Fibroblast of pulmonary artery (primary cell): ENCODE measurements around the gene CFL1.
"Not testable (repeated sequence)": the region's sequence is repeated elsewhere in the genome, so short reads cannot be mapped to it uniquely, and the experiment has no call there.

ENCODE experiments used
- DNase-seq: peaks from one replicate; pipeline ENCODE4 v3.0.0-alpha.2; 2010; ENCODE audit warnings: low read depth
- H3K4me3 ChIP-seq: replicated peaks from 2 replicates; pipeline ENCODE4 v1.5.1; 2011; ENCODE audit warnings: low read depth, mild to moderate bottlenecking, control low read depth, low read length, moderate library complexity
- TF ChIP-seq, protein P1 (sequence below): IDR thresholded peaks from 2 replicates; pipeline ENCODE4 v1.5.1; 2011; ENCODE audit warnings: mild to moderate bottlenecking, control low read depth, low read length, inconsistent platforms; ENCODE audit errors: missing control alignments

Gene CFL1

DNA sequence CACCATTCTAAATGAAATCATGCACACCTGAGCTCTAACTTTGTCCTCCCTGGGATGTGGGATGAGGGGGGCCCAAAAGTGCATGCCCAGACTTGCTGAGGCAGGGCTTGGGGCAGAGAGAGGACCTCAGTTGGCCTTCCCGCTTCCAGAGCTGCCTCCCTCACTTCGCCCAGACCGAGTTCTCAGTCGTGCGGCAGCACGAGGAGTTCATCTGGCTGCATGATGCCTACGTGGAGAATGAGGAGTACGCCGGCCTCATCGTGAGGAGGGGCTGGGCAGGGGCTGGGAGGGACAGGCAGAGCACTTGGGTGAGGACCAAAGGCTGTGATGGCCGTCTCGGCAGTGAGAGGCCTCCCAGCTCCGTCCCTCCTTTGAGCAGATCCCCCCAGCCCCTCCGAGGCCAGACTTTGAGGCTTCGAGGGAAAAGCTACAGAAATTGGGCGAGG is 8.2 kb downstream of the CFL1 start:
- H3K4me3 ChIP-seq, result no peak overlapping the region
- DNase-seq, result no peak
- TF ChIP-seq, protein P1, sequence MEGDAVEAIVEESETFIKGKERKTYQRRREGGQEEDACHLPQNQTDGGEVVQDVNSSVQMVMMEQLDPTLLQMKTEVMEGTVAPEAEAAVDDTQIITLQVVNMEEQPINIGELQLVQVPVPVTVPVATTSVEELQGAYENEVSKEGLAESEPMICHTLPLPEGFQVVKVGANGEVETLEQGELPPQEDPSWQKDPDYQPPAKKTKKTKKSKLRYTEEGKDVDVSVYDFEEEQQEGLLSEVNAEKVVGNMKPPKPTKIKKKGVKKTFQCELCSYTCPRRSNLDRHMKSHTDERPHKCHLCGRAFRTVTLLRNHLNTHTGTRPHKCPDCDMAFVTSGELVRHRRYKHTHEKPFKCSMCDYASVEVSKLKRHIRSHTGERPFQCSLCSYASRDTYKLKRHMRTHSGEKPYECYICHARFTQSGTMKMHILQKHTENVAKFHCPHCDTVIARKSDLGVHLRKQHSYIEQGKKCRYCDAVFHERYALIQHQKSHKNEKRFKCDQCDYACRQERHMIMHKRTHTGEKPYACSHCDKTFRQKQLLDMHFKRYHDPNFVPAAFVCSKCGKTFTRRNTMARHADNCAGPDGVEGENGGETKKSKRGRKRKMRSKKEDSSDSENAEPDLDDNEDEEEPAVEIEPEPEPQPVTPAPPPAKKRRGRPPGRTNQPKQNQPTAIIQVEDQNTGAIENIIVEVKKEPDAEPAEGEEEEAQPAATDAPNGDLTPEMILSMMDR, result no peak

DNA sequence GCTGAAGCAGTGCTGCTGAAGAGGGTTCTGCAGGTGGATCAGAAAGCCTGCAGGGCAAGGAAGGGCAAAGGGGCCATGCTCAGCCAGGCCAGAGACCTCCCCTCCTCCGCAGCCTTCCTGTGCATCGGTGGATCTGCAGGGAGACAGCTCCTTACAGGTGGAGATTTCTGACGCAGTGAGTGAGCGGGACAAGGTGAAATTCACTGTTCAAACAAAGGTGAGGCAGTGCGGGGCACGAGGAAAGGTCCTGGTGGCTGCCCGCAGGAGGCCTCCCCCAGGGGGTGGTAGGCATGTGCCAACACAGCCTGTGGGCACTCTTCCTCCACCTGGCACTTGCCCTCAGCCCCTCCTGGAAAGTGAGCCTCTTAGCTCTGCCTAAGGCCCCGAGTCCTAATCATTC is 8.6 kb downstream of the CFL1 start:
- no peak for DNase-seq

DNA sequence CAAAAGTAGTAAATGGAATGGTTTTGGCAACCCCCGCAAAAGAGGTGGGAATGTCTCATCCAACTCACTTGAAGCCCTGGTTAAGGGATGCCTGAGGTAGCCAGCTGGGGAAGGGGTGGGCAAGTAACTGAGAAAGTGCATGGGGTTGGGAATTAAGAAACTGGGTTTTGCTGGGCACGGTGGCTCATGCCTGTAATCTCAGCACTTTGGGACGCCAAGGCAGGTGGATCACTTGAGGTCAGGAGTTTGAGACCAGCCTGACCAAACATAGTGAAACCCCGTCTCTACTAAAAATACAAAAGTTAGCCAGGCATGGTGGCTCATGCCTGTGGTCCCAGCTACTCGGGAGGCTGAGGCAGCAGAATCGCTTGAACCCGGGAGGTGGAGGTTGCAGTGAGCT is 9.3 kb downstream of the CFL1 start:
- DNase-seq, H3K4me3 ChIP-seq: not testable (repeated sequence)

More for the DNA sequence above, 8.6 kb downstream of the CFL1 start:
- TF ChIP-seq, protein P1, result no peak
- no peak overlapping the region for H3K4me3 ChIP-seq

DNA sequence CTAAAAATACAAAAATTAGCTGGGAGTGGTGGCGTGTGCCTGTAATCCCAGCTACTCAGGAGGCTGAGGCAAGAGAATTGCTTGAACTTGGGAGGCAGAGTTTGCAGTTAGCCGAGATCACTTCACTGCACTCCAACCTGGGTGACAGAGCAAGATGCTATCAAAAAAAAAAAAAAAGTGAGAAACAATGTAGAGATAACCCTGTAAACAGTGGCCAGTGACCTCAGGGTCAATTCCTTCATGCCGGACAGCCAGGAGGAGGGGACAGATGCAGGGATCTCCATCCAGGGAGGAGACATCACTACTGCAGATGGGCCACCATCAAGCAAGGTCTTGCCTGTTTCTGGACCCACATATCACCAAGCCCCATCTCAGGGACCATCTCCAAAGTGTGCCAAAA is 10.2 kb downstream of the CFL1 start:
- no peak for DNase-seq
- no peak overlapping the region for H3K4me3 ChIP-seq
- TF ChIP-seq, protein P1, result no peak

DNA sequence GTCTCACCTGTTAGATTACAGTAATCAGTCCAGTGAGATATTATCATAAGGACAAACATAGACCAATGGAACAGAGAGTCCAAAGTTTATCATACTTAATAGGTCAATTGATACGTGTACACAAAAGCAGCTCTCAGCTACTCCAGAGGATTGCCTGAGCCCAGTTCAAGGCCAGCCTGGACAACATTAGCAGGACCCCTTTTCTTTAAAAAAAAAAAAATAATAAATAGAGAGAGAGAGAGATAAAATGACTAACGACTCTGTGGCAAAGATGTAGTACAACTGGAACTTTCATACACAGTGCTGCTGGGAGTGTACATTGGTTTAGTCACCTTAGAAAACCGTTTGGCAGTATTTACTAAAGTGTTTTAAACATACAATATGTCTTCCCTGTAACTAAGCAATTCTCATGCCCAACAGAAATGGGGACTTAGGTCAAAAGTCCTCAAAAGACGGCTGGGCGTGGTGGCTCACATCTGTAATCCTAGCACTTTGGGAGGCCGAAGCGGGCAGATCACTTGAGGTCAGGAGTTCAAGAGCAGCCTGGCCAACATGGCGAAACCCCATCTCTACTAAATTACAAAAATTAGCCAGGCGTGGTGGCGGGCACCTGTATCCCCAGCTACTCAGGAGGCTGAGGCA is 13.6 kb downstream of the CFL1 start:
- DNase-seq, result no peak
- no peak overlapping the region for H3K4me3 ChIP-seq
- TF ChIP-seq, protein P1, result no peak

DNA sequence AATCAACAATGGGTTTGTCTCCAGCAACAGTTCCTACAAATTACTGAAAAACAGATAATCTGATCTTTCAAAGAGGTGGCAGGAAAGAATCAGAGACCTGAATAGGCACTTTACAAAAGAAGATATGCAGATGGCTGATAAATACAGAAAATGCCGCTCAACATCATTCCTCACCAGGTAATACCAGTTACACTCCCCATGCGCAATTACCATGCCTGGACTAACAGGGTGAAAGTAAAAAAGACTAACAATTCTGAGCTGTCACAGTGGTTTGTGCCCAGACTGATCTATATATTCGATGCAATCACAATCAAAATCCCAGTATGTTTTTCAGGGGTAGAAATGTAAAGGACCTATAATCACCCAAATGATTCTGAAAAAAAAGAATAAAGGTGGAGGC is 14.2 kb downstream of the CFL1 start:
- H3K4me3 ChIP-seq, result no peak overlapping the region
- TF ChIP-seq, protein P1, result no peak
- DNase-seq, result no peak

DNA sequence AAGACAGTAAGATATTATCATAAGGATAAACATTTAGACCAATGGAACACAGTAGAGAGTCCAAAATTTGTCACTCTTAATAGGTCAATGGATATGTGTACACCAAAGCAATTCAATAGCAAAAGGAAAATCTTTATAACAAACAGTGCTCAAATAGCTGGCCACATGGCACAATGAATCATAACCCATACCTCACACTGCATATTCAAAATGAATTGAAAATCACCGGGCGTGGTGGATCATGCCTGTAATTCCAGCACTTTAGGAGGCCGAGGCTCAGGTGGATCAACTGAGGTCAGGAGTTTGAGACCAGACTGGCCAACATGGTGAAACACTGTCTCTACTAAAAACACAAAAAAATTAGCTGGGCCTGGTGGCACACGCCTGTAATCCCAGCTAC is 15.8 kb downstream of the CFL1 start:
- TF ChIP-seq, protein P1, result no peak
- no peak for DNase-seq
- H3K4me3 ChIP-seq, result no peak overlapping the region
